ENCODE measurements around the gene HHATL.

The HHATL gene

GRCh38 chr3:42664438-42664803 is 38.2 kb downstream of the HHATL start:
- DNase-seq (ENCODE audit: low read depth in 2 of 2): no peak

GRCh38 chr3:42663581-42664437 is 38.8 kb downstream of the HHATL start:
- DNase-seq (ENCODE audit: low read depth in 2 of 2): no peak

- DNase-seq (ENCODE audit: low read depth in 2 of 2): no peak
Observed at GRCh38 chr3:42662813-42663535, 39.6 kb downstream of the HHATL start.

GRCh38 chr3:42662037-42662812 is 40.4 kb downstream of the HHATL start:
- no peak for DNase-seq (ENCODE audit: low read depth in 2 of 2)

- no peak for DNase-seq (ENCODE audit: low read depth in 2 of 2)
Observed at GRCh38 chr3:42661593-42662022, 41.0 kb downstream of the HHATL start.

GRCh38 chr3:42660898-42661297 is 41.7 kb downstream of the HHATL start:
- no peak for DNase-seq (ENCODE audit: low read depth in 2 of 2)

- no peak for DNase-seq (ENCODE audit: low read depth in 2 of 2)
Observed at GRCh38 chr3:42660131-42660715, 42.4 kb downstream of the HHATL start.

GRCh38 chr3:42659451-42660130 is 43.0 kb downstream of the HHATL start:
- no peak for DNase-seq (ENCODE audit: low read depth in 2 of 2)

- DNase-seq (ENCODE audit: low read depth in 2 of 2): no peak
Observed at GRCh38 chr3:42658771-42659390, 43.7 kb downstream of the HHATL start.

GRCh38 chr3:42658091-42658770 is 44.4 kb downstream of the HHATL start:
- no peak for DNase-seq (ENCODE audit: low read depth in 2 of 2)

GRCh38 chr3:42657675-42658074 is 44.9 kb downstream of the HHATL start:
- DNase-seq (ENCODE audit: low read depth in 2 of 2): no peak

- no peak for DNase-seq (ENCODE audit: low read depth in 2 of 2)
Observed at GRCh38 chr3:42656680-42657610, 45.7 kb downstream of the HHATL start.

- no peak for DNase-seq (ENCODE audit: low read depth in 2 of 2)
Observed at GRCh38 chr3:42655980-42656679, 46.5 kb downstream of the HHATL start.

- DNase-seq (ENCODE audit: low read depth in 2 of 2): no peak
Observed at GRCh38 chr3:42655331-42655888, 47.2 kb downstream of the HHATL start.

- DNase-seq (ENCODE audit: low read depth in 2 of 2): no peak
Observed at GRCh38 chr3:42654331-42655201, 48.0 kb downstream of the HHATL start.

GRCh38 chr3:42653560-42654330 is 48.9 kb downstream of the HHATL start, which contains the start of gene ZBTB47:
Gene ZBTB47 (plus strand): TSS chr3:42653697. CDS start chr3:42658356, 4,659 bp downstream.
- DNase-seq (ENCODE audit: low read depth in 2 of 2): no peak

GRCh38 chr3:42653303-42653559 is 49.4 kb downstream of the HHATL start:
- DNase-seq (ENCODE audit: low read depth in 2 of 2): no peak

All from stimulated activated CD4-positive, alpha-beta T cell treated with anti-CD3 and anti-CD28 coated beads, Interleukin-4, amount 100 ng/mL, for 48 hours (primary cell).